ENCODE measurements around the gene CD44. TPM values are rescaled to one million over a fixed set of nuclear protein-coding genes. Genes with fewer than 3 reads are reported as not detected.

CD44 gene
- polyA plus RNA-seq, 2 of the 4 experiments (the other 2 are of a cell fraction) = 309 to 585 TPM

GRCh38 chr11:35147235-35147634 is 8.3 kb downstream of the CD44 start (continued):
- TF ChIP-seq ATOH8 (CRISPR knock-in tag; IDR thresholded peaks at IDR 0.05; ENCODE audit: low read depth) = no peak

- H3K9me3 ChIP-seq = no peaks in the 10 kb centered on the region
- H3K27ac ChIP-seq = no peak overlapping the region
- no peak for DNase-seq (ENCODE audit: low read depth in 1 of 2, low spot score in 1 of 2)
- 90% methylated on average over 5 of the region's 5 CpGs for WGBS (ENCODE audit: missing lambda C conversion rate)
- H3K4me2 ChIP-seq = no peak overlapping the region
- no peak overlapping the region for H3K4me3 ChIP-seq
- CTCF ChIA-PET = interaction anchor here (0.7 to 2.5 kb wide), 2 partner anchors 9 to 11 kb away, joined by 3 to 8 read pairs; no protein-coding TSS in a partner anchor
- peaks cover 76% of the 10 kb centered on the region for H3K4me1 ChIP-seq
- no peak for FAIRE-seq
- no peak for ATAC-seq
- TF ChIP-seq POLR2A (IDR thresholded peaks at IDR 0.05; ENCODE audit: low read length) (no peak), ZFP36 (IDR thresholded peaks at IDR 0.05; ENCODE audit: borderline replicate concordance, partially characterized antibody) (no peak), SMC3 (IDR thresholded peaks at IDR 0.05) (no peak), CHD2 (IDR thresholded peaks at IDR 0.05; ENCODE audit: low read length, partially characterized antibody) (no peak), EP300 (IDR thresholded peaks at IDR 0.05) (no peak)
- POLR2A ChIA-PET = no interaction called here
Observed at GRCh38 chr11:35148163-35148837, 9.3 kb downstream of the CD44 start.

DNA sequence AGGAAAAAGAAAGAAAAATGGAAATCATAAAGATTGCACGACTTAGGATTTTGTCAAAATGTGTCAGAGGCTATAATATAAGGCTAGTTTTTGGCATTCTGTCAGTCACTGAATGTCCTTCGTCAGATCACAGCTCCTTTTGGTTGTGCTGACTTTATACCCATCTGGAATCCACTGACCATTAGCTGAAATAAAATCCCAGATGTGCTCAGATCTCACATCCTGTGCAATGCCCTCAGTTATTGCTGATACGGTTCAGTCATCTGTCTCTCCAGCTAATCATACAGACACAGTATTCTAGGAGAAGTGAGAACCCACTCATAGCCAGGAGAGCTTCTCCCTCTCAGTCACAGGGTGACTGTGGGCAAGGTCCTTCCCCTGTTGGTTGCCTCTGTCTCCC is 11.5 kb downstream of the CD44 start:
- Histone ChIP-seq H3K4me3 (no peak overlapping the region), H3K4me2 (no peak overlapping the region; the same call in 2 of the 3 replicates), H3K4me1 (peaks cover 54% of the 10 kb centered on the region), H3K27ac (peak overlapping the region; percentile 20 to 44; a peak in 3 of 6 replicates), H3K9me3 (no peaks in the 10 kb centered on the region)
- ChIA-PET POLR2A (interaction anchor here (1.2 kb wide), 1 partner anchor 11 kb away, joined by 3 read pairs; no protein-coding TSS in a partner anchor), CTCF (interaction anchor here (1.5 to 3.1 kb wide), 2 partner anchors 11 to 13 kb away, joined by 5 to 17 read pairs; partner anchors contain the start of gene CD44)
- TF ChIP-seq HES2 (IDR thresholded peaks at IDR 0.05) = no peak
- no peak for DNase-seq (ENCODE audit: low read depth in 1 of 2, low spot score in 1 of 2)
- no peak for ATAC-seq
- 90% methylated on average over 3 of the region's 3 CpGs for WGBS (ENCODE audit: missing lambda C conversion rate)
- FAIRE-seq = no peak

GRCh38 chr11:35151241-35151640 is 12.3 kb downstream of the CD44 start:
- peak overlapping the region; percentile 20 to 44; a peak in 4 of 6 replicates for H3K27ac ChIP-seq
- POLR2A ChIA-PET = interaction anchor here (1.2 kb wide), 1 partner anchor 11 kb away, joined by 3 read pairs; no protein-coding TSS in a partner anchor
- H3K4me3 ChIP-seq = no peak overlapping the region
- no peaks in the 10 kb centered on the region for H3K9me3 ChIP-seq
- ATAC-seq (peak in 1 of 2 experiments; percentile 50; a peak in 3 of 6 replicates), DNase-seq (ENCODE audit: low read depth in 1 of 2, low spot score in 1 of 2) (no peak), FAIRE-seq (no peak)
- H3K4me1 ChIP-seq = peaks cover 46% of the 10 kb centered on the region
- 78% methylated on average over 1 of the region's 1 CpG for WGBS (ENCODE audit: missing lambda C conversion rate)
- CTCF ChIA-PET = interaction anchor here (1.3 to 3.1 kb wide), 3 partner anchors 12 to 26 kb away, joined by 3 to 17 read pairs (median 5); partner anchors contain the start of gene CD44
- H3K4me2 ChIP-seq = peak overlapping the region; percentile 41
- no peak for TF ChIP-seq FOXS1 (CRISPR knock-in tag; IDR thresholded peaks at IDR 0.05)
- no peak for TF ChIP-seq EHF (CRISPR knock-in tag; IDR thresholded peaks at IDR 0.05)
- TF ChIP-seq PHF8 (IDR thresholded peaks at IDR 0.05; ENCODE audit: borderline replicate concordance, low read depth) = no peak
- no peak for TF ChIP-seq SREBF2 (IDR thresholded peaks at IDR 0.05)
- no peak for TF ChIP-seq E2F6 (IDR thresholded peaks at IDR 0.05; ENCODE audit: borderline replicate concordance, low read depth)
- TF ChIP-seq EHMT2 (IDR thresholded peaks at IDR 0.05; ENCODE audit: low read depth) = no peak
- no peak for TF ChIP-seq ZFP36 (IDR thresholded peaks at IDR 0.05; ENCODE audit: borderline replicate concordance, partially characterized antibody)
- no peak for TF ChIP-seq RNF2 (IDR thresholded peaks at IDR 0.05; ENCODE audit: borderline replicate concordance, low read depth)
- TF ChIP-seq NPAS2 (CRISPR knock-in tag; IDR thresholded peaks at IDR 0.05; ENCODE audit: borderline replicate concordance) = no peak
- no peak for TF ChIP-seq USF2 (IDR thresholded peaks at IDR 0.05)
- no peak for TF ChIP-seq RAD21 (conservative IDR thresholded peaks at IDR 0.05 in 1 of 2, IDR thresholded peaks at IDR 0.05 in 1 of 2)
- no peak for TF ChIP-seq CHD2 (IDR thresholded peaks at IDR 0.05; ENCODE audit: low read length, partially characterized antibody)
- no peak for TF ChIP-seq CHD4 (IDR thresholded peaks at IDR 0.05; ENCODE audit: borderline replicate concordance)
- TF ChIP-seq, protein P1, sequence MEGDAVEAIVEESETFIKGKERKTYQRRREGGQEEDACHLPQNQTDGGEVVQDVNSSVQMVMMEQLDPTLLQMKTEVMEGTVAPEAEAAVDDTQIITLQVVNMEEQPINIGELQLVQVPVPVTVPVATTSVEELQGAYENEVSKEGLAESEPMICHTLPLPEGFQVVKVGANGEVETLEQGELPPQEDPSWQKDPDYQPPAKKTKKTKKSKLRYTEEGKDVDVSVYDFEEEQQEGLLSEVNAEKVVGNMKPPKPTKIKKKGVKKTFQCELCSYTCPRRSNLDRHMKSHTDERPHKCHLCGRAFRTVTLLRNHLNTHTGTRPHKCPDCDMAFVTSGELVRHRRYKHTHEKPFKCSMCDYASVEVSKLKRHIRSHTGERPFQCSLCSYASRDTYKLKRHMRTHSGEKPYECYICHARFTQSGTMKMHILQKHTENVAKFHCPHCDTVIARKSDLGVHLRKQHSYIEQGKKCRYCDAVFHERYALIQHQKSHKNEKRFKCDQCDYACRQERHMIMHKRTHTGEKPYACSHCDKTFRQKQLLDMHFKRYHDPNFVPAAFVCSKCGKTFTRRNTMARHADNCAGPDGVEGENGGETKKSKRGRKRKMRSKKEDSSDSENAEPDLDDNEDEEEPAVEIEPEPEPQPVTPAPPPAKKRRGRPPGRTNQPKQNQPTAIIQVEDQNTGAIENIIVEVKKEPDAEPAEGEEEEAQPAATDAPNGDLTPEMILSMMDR (IDR thresholded peaks at IDR 0.05) = no peak
- no peak for TF ChIP-seq BCL3 (IDR thresholded peaks at IDR 0.05)

Measured in A549 (cell line).